Stimulated activated CD8-positive, alpha-beta memory T cell treated with anti-CD3 and anti-CD28 coated beads, Interleukin-2, amount 100 ng/mL, for 48 hours (primary cell): Measurements from ENCODE around the gene SLC39A7.

ENCODE experiments used
- DNase-seq, 2 donors: peaks; one replicate each; pipeline ENCODE4 v3.0.0-alpha.2; 2020; ENCODE audit warnings: low read depth in 2 of 2

Gene SLC39A7

DNA sequence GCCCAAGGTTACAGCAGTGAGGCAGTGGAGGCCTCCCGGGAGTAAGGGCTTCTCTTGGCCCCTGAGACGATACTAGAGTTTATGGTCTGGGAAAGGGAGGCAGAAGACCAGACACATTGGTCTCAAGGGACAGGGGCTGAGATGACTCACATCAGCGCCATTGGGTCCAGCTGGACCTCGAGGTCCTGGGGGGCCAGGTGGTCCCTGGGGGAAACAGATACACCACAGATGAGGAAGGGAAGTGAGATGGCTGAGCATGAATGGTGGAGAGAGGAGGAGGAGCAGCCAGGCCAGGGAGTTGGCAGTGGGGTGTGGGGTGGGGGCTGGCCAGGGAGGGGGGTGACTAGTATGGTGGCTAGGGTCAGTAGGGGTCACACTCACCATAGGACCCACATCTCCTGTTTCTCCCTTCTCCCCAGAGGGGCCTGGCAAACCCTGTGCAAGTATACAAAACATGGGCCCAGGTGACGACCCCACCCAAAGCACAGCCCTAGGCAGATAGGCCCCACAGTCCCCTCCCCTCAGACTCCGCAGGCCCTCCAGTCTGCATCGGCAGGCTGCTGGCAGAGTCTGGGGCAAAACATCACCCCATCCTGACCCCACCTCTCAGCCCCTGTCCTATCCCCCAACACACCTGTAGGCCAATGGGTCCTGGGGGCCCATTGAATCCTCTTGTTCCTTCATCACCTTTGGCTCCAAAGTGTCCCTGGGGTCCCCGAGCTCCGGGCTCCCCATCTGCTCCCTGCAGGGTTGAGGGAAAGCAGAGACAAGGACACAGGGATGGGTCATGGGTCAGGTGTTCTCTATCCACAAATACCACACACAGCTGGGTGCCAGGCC lies 30.3 kb upstream of the SLC39A7 start:
- no peak for DNase-seq

DNA sequence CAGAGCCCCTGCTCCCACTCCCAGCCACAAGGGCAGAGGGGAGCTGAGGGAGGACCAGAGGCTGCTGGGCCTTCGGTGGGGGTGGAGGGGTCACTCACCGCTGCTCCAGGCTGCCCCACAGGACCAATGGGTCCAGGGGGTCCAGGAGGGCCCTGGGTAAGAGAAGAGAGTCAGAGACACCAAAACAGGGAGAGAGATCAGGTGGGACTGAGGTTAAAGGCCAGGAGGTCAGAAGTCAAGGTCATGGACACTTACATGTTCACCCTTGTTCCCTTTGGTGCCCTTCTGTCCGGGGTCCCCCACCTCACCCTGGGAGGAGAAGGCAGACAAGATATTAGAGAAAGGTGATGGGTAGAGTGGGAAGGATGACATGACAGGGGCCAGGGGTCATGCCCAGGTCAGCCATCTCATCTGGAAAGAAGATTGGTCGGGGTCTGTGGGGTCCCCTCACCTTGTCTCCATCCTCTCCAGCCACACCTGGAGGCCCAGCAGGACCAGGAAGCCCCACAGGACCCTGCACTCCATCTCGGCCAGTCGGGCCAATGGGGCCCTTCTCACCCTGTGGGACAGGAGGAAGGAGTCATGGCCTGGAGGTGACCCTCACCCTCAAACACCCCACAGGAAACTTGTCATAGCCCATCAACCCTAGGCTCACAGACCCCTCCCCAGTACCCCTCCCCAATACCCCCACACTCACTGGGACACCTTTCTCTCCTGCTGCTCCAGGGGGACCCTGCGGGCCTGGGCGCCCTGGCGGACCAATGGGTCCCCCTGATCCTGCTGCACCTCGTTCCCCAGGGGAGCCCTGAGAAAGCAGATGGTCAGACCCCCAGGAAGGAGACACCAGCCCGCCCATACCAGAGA lies 29.4 kb upstream of the SLC39A7 start:
- no peak for DNase-seq

DNA sequence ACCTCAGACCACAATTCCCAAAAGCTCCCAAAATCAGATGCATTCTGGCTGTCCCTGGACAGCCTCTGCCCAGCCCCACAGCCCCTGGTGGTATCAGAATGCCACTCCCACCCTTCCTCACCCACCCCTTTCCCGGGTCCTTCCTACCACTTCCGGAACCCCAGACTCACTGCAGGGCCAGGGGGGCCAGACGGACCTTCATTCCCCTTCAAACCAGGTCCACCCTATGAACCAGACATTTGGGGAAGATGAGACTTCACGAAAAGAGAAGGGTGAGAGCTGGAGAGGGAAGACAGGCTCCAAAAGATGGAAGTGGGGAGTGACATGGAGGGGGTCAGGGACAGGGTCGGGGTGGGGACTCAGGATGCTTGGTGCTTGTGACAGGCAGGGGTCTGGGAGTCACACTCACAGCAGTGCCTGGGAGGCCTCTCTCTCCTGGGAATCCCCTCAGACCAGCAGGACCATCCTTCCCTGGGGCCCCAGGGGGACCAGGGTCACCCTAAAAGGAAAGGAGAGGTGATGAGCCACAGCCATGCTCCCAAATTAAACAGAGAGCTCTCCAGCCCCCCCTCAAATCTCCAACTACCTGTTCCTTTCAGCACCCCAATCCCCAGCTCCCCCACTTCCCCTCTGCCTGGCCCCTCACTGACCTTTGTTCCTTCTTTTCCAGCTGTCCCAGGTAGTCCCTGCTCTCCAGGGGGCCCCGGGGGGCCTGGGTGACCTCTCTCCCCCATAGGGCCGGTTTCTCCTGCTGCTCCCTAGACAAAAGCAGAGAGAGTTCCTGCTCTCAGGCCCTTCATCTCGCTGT lies 28.6 kb upstream of the SLC39A7 start:
- no peak for DNase-seq

DNA sequence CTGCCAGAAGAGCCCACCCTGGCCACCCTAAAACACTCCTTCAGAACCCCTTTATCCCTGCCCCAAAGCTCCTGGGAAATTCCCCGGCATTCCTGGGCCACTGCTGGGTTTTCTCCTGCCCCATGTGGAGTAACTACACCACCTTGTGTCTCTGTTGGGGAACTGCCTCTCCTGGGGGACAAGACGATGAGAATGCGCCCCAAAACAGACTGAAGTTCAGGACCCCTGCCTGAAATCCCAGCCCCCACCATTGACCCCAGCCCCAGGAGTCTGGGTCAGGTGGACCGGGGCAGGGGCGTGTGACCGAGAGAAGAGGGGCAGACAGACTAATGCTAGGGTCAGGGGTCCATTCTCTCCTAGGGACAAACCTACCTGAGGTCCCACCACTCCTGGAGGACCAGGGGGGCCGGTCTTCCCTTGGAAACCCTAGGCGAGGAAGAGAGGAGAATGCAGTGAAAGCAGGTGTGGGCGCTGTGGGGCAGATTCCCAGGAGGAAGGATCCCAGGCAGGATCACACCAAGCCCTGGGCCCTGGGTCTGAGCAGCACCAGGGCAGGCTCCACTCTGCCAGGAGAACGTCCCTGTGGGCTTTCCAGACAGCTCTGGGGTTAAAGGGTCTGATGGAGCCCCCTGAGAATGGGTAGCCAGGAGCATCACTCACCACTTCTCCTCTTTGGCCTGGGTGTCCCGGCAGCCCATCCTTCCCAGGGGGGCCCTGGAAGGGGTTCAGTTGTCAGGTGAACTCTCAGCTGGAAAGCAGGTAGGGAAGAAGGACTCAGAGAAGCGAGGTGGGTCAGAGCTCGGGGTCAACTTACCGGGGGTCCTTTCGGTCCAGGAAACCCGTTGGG lies 27.8 kb upstream of the SLC39A7 start:
- no peak for DNase-seq

DNA sequence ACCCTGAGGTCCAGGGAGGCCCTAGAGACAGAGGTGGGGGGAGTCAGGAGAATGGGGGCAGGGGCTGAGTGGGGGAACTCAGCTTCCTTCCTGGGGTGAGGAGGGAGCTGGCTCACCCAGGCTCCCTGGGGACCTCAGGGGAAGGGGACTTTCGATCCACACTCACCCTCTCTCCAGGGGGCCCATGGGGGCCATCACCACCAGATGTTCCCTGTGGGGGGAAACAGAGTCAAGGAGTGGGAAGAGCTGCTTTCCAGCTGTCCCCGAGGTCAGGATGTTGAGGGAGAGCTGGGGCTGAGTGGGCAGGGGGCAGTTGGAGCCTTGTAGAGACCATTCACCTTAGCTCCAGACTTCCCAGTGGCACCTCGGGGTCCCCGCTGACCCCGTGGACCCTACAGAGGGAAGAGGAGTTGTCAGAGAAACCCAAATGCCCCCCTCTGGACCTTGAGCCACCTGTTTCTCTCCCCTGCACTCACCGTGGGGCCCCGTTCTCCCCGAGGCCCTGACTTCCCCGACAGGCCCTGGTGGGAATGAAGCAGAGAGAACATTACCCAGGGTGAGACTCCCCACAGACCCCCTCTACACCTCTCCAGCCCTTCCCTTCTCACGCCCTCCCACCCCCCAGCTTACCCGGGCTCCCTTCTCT lies 27.0 kb upstream of the SLC39A7 start:
- no peak for DNase-seq

DNA sequence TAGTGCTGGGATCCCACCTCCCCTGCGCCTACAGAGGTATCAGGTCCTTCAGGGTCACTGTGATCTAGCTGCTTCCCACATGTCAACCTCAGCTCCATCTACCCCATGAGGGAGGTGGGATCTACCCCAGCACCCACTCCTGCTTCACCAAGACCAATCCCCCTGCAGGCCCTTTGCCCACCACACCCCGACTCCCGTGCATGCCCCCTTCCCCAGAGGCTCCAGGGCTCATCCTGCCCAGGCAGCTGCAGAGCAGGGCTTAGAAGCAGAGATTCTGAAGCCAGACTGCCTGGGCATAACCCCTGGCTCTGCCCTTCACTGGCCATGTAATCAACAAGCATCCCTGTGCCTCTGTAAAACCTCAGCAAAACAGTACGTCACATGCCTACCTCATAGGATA lies 25.9 kb upstream of the SLC39A7 start:
- DNase-seq: no peak

DNA sequence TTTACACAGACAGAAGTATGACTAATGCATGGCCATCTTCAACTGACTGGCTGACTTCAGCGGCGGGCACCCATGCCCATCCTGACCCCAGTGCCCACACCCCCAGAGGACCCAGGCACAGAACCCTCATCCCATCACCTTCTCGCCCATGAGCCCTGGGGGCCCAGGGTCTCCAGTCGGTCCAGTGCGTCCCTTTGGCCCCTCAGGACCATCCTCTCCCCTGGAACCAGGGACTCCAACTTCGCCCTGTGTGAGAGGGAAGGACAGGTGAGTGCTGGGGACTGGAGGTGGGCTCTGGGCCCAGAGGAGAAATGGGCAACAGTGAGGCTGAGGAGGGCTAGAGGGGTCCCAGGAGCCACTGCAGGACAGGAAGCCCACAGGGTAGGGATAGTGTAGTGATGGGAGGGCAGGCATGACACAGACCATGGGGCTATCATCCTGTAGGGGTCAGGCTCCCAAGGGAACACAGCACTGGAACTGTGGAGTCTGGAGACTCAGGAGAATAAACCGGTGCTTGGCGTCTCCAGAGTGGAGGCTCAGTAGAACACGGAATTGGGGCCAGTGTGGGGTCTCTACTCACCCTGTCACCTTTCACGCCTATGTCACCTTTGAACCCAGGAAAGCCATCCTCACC lies 25.1 kb upstream of the SLC39A7 start:
- no peak for DNase-seq

DNA sequence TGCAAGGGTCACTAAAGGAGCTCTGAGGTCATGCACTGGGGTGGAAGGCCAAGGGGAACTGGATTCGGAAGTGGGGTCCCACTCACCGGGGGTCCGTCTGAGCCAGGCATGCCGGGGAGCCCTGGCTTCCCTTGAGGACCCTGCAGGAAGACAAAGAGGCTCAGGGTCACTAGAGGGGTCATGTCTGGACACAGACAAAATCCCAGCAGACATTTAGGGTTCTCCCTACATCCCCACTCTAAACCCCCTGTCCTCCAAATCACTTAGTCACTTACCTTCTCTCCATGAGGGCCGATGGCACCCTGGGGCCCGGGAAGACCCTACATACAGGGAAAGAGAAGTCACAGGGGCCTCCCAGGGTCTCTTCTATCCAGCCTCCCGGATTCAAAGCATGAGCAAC lies 23.8 kb upstream of the SLC39A7 start:
- DNase-seq: no peak

DNA sequence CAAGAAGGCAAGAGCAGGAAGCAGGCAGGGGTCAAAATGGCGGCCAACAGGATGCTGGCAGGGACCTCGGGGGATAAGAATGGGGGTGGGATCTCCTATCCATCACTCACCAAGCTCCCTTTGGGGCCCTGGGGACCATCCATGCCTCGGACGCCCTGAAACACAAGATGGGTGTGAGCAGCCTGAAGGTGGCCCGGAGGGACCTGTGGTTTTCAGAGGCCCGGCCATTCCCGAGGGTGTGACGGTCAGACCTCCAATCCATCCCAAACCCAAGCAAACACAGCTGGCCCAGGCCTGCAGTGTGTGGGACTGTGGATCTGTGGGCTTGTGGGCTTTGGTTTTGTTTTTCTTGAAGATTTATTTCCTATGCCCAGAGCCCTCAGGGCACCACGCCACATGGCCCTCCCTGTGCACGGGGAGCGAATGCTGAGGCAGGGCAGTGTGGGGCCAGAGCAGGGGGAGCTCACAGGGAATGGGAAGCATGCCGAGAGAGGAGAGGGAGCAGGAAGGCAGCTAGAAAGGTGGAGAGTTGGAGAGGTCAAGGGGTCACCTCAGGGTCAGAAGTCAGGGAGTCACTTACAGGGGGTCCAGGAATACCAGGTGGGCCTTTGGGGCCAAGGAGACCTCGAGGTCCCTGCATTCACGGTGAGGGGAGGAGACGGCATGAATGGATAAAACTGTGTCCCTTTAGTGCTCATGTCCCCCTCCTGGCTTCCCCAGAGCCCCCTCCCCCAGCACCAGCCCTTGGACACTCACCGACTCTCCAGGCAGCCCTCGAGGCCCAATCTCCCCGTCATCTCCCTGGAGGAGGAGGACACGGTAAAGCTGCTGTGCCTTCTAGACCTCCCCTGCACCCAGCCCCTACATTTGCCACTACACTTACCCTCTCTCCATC lies 22.9 kb upstream of the SLC39A7 start:
- DNase-seq: no peak

DNA sequence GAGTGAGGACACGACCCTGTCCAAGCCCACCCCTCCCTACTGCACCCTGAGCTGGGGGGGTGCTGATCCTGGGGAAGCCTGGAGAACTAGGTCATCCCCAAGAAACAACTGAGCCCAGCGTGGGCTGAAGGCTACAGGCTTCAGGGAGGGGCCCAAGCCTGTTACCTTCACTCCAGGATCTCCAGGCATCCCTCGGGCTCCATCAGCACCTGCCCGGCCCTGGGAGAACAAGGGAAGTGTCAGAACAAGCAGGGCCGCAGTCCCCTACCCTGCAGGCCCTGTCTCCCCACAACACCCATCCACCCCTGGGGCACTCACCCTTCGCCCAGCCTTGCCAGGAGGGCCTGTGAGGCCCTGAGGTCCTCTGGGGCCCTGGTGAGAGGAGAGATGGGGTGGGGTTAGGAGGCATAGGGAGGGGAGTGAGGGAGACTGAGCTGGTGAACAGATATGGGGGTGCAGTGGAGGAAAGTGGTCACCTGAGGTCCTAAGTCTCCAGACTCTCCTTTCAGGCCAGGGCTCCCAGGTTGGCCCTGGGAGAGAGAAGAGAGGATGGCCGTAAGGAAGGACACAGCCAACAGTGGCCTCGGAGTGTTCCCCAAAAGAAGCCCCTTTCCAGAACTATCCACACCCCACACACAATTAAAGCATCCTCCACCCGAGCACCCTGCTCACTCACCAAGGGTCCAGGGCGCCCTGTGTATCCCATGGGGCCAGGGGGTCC lies 21.8 kb upstream of the SLC39A7 start:
- no peak for DNase-seq

DNA sequence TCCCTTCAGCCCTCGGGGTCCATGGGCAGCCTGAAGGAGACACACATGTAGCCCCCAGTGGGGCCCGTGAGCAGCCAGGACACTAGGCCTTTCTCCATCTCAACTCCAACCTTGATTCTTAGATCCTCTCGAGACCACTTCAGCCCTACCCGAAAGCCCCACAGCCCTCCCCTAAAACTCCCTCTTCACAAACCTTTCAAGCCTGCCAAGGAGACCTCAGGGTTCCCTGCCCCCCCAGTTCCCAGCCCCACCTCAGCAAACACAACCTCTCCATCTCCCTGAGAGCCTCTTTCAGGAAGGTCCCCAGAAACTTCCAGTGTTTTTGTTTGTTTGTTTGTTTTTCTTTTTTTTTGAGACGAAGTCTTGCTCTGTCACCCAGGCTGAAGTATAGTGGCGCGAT lies 19.5 kb upstream of the SLC39A7 start:
- no peak for DNase-seq

DNA sequence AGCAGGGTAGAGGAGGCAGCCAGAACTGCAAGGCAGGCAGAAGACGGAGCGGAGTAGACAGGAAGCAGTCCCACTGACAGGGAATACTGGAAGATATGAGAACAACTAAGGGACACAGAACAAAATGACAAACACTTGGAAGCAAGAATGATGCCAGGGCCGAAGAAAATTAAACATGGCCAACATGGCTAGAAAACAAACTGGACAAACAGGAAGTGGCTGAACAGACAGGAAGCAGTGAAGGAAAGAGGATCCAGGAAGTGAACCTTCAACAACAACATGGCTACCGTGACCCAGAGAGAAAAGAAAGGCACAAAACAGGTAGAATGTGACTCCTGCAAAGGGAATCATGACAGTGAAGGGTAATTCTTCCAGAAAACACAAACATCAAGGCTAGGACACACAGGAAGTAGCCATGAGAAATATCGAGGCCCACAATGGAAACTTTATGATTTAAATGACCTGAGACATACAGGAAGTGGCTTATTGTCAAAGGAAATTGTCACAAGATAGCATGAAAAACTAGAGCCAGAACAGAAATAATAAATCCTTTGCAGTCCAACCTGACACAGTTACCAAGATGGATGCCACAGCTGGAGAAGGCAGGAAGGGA lies 17.5 kb upstream of the SLC39A7 start:
- no peak for DNase-seq

DNA sequence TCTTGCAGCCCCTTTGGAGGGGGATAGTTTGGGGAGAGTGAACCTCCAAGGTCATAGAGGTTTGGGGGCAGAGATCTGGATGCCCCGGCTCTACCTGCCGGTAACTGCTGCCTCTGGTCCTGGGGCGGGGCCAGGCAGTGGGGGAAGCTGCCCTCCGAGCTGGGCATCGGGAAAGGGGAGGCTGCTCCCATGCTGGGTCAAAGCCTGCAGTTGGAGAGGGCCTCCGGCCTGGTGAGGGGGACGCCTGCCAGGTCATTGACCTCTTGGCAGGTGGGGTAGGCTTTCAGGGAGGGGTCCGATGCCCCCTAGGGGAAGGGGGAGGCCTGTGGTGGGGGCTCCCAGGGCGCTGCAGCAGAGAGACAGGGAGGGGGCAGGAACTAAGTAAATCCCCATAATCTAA lies 15.5 kb upstream of the SLC39A7 start:
- DNase-seq: no peak

DNA sequence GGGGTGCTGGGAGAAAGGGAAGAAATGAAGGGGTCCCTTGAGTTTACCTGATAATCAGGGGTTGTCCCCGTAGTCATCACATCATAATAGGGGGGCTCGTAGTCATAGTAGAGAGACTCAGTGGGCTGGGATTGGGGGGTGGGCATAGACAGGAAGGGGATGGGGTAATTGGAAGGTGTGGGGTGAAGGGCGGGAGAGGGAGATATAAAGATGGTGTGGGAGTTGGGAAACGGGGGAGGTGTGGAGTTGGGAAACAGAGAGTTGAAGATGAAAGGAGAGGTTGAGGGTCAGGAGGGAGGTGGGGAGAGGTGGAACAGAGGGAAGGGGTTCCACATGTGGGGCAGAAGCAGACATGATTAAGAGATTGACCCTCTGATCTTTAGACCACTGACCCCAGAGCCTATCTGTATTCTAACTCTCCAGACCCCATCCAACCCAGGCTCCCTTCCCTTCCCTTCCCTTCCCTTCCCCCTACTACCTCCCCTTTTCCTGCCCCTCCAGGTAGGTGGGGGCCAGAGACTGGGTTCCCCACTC lies 14.9 kb upstream of the SLC39A7 start:
- no peak for DNase-seq

DNA sequence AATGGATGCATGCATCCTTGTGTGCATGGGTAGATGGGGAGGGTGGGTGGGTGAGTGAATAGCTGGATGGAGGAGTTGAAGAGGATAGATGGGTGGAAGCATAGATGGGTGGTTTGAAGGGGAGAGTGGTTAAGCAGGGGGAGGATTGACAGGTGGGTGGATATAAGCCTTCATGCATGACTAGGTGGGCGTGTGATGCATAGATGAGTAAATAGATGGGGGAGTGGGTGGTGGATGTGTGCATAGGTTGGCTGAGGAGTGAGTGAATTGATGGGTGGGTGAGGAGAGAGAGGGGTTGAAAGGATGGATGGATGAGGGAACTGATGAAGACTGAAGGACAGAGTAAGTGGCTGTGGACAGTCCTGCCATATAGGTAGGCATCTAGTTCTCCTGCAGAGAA lies 12.9 kb upstream of the SLC39A7 start:
- DNase-seq: no peak

DNA sequence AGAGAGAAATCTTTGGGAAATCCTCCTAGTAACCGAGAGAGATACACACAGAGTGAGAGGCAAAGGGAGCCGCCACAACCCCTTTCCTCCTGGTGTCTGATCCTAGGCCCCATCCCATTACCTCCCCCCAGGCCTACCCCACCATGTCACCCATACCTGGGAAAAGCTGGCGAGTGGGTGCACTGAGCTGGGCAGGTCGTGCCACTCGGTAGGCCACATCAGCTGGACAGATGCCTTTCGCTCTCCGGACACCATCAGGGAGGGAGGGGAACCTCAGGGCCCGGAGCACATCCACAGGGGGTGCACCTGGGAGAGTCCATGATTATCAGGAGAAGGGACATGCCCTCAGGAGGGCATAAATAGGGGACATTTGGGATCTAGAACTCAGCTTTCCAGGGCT lies 11.5 kb upstream of the SLC39A7 start:
- DNase-seq: no peak

DNA sequence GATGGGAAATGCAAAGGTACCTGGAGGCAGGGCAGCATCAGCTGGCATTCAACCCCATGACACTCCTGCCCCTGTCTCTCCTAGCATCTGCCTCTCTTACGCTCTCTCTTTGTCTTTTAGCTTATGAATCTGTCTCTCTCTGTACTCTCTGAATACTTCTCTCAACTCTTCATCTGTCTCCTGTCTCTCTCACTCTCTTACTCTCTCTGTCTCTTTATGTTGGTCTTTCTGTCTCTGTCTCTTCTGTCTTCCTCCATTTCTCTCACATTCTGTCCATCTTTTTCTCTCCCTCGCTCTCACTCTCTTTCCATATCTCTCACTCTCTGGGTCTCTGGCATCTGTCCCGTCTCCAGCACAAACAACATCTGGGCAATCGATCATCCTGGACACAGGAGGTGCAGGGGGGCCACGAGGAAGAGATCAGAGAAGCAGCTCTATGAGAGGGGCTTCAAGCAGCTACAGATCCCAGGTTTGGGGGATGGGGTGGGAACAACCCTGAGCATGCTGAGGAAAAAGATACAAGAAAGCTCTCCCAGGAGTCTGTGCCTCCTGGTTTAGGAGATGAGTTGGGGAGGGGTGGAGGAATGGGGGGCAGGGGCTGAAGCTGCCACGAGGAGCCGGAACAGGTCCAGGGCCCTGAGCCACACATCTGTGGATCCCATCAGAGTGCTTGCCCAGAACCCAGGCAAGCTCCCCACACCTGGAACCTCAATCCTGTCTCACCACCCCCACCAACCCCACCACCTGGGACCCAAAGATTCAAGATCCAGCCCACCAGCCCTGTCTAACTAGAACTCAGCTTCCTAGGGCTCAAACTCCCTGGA lies 10.8 kb upstream of the SLC39A7 start:
- DNase-seq: no peak
